Endothelial cell of umbilical vein (primary cell): ENCODE data around the gene MALRD1. TPM values are rescaled to one million over a fixed set of nuclear protein-coding genes. Genes with fewer than 3 reads are reported as not detected.

Experiments used
- BruUV-seq: library from RNA; stranded (reverse); fragments of 400-500 nt; replicated peaks from 2 replicates; lab custom pipeline; 2021; lab: Mats Ljungman, UMichigan
- CTCF ChIA-PET: fragments of 300-600, 350-600 bp; sonication (Branson Sonifier 250); formaldehyde crosslinking; loops from one replicate; lab custom pipeline; 2021; ENCODE audit warnings: antibody characterized with exemption, inconsistent platforms; lab: Charles Lee
- POLR2A ChIA-PET: fragments of 300-600, 350-600 bp; sonication (Branson Sonifier 250); formaldehyde crosslinking; loops from one replicate; lab custom pipeline; 2021; ENCODE audit warnings: antibody characterized with exemption, inconsistent platforms; lab: Charles Lee
- DNase-seq: peaks from one replicate; pipeline ENCODE4 v3.0.0-alpha.2; 2011; ENCODE audit warnings: low read depth, low spot score
- FAIRE-seq: peaks from 2 replicates; lab custom pipeline; 2011; peaks lifted over from hg19 to GRCh38; lab: Jason Lieb, UNC
- H2AFZ ChIP-seq: 2 replicates; pipeline ENCODE4 v1.6.0; 2012; ENCODE audit warnings: low read depth, low read length, control low read depth, inconsistent platforms
- H3K27ac ChIP-seq: 2 replicates; pipeline ENCODE4 v1.5.1; 2011; ENCODE audit warnings: low read depth, mild to moderate bottlenecking, control low read depth, low read length, moderate library complexity; ENCODE audit not compliant: insufficient read depth
- H3K27me3 ChIP-seq, 2 experiments: 2 replicates each; pipeline versions ENCODE4 v1.6.0 to v1.6.1; 2011; ENCODE audit warnings: low read length in 2 of 2, mixed read lengths in 1 of 2; ENCODE audit not compliant: control insufficient read depth in 2 of 2, insufficient read depth in 2 of 2
- H3K36me3 ChIP-seq, 2 experiments: 2 replicates in 1 of 2; 3 replicates in 1 of 2; pipeline ENCODE4 v1.5.1; 2011; ENCODE audit warnings: low read length in 2 of 2, mild to moderate bottlenecking in 1 of 2, moderate library complexity in 1 of 2; ENCODE audit not compliant: control insufficient read depth in 2 of 2, insufficient read depth in 2 of 2; ENCODE audit errors: extremely low read depth in 1 of 2
- H3K4me1 ChIP-seq: 3 replicates; pipeline ENCODE4 v1.5.1; 2011; ENCODE audit warnings: mild to moderate bottlenecking, low read length; ENCODE audit not compliant: control insufficient read depth, insufficient read depth; ENCODE audit errors: extremely low read depth
- H3K4me2 ChIP-seq: 2 replicates; pipeline ENCODE4 v1.6.1; 2011; ENCODE audit warnings: low read length, control low read depth, mixed read lengths; ENCODE audit not compliant: insufficient read depth
- H3K4me3 ChIP-seq, 3 experiments: fragments of 200-600 bp in 1 of 3; sonication (generic), shearing (Covaris generic) in 1 of 3; replicated peaks in 1 of 3; 2 replicates each; pipeline ENCODE4 v1.5.1; 2011 to 2016; ENCODE audit warnings: control low read depth in 3 of 3, low read length in 3 of 3, mild to moderate bottlenecking in 2 of 3, inconsistent platforms in 1 of 3, low read depth in 1 of 3, moderate library complexity in 1 of 3; ENCODE audit not compliant: insufficient read depth in 1 of 3
- H3K79me2 ChIP-seq: 2 replicates; pipeline ENCODE4 v1.6.0; 2012; ENCODE audit warnings: low read length, inconsistent platforms; ENCODE audit not compliant: control insufficient read depth, insufficient read depth
- H3K9ac ChIP-seq: replicated peaks from 2 replicates; pipeline ENCODE3; 2011; ENCODE audit warnings: low read length, control low read depth; ENCODE audit not compliant: insufficient read depth; ENCODE audit errors: extremely low read depth
- H3K9me1 ChIP-seq: replicated peaks from 3 replicates; pipeline ENCODE4 v1.6.0; 2011; ENCODE audit warnings: mild to moderate bottlenecking, low read length; ENCODE audit not compliant: control insufficient read depth, insufficient read depth; ENCODE audit errors: extremely low read depth
- H3K9me3 ChIP-seq: replicated peaks from 2 replicates; pipeline ENCODE4 v1.5.1; 2012; ENCODE audit warnings: low read length, inconsistent platforms; ENCODE audit not compliant: control insufficient read depth, insufficient read depth
- H4K20me1 ChIP-seq: replicated peaks from 2 replicates; pipeline ENCODE3; 2011; ENCODE audit warnings: mild to moderate bottlenecking, low read length; ENCODE audit not compliant: control insufficient read depth, insufficient read depth; ENCODE audit errors: extremely low read depth
- CTCF ChIP-seq, 2 donors: IDR thresholded peaks; 1 replicate in 1 of 2; 2 replicates in 1 of 2; pipeline ENCODE4 v1.5.1; 2011; ENCODE audit warnings: low read length in 2 of 2, mild to moderate bottlenecking in 2 of 2, moderate library complexity in 2 of 2, control low read depth in 1 of 2, inconsistent platforms in 1 of 2, low read depth in 1 of 2; ENCODE audit not compliant: insufficient read depth in 1 of 2; ENCODE audit errors: extremely low read depth in 1 of 2
- EZH2 ChIP-seq: IDR thresholded peaks from 2 replicates; pipeline ENCODE4 v1.6.1; 2012; ENCODE audit warnings: borderline replicate concordance, low read depth, mild to moderate bottlenecking, moderate library complexity, low read length, inconsistent platforms; ENCODE audit not compliant: severe bottlenecking
- FOS ChIP-seq: IDR thresholded peaks from 2 replicates; pipeline ENCODE4 v1.6.1; 2011; ENCODE audit warnings: mild to moderate bottlenecking, low read length, moderate library complexity, borderline replicate concordance; ENCODE audit not compliant: insufficient read depth
- JUN ChIP-seq: IDR thresholded peaks from 2 replicates; pipeline ENCODE4 v1.6.1; 2011; ENCODE audit warnings: borderline replicate concordance, low read depth; ENCODE audit not compliant: insufficient read length, insufficient read depth
- MYC ChIP-seq: IDR thresholded peaks from one replicate; pipeline ENCODE4 v1.6.1; 2011; ENCODE audit warnings: mild to moderate bottlenecking, low read depth, low read length
- POLR2A ChIP-seq: IDR thresholded peaks from 2 replicates; pipeline ENCODE4 v1.6.1; 2012; ENCODE audit warnings: low read depth, mild to moderate bottlenecking, control low read depth, low read length
- POLR2AphosphoS5 ChIP-seq: IDR thresholded peaks from 2 replicates; pipeline ENCODE4 v1.6.1; 2012; ENCODE audit warnings: low read depth, mild to moderate bottlenecking, control low read depth, low read length, moderate library complexity; ENCODE audit not compliant: insufficient read depth
- dilution Hi-C: fragments of 300-500 bp; cut with MboI; formaldehyde crosslinking; loops from one replicate; pipeline ENCODE4 v1.15.0; 2019; ENCODE audit warnings: low sequenced_read_pairs; ENCODE audit not compliant: extremely low pct_ligation_motif_present
- intact Hi-C: fragments of 100-400 bp; cut with micrococcal nuclease; formaldehyde crosslinking; loops from one replicate; pipeline ENCODE4 v1.10.0; 2022
- polyA plus RNA-seq, 4 experiments: library from polyadenylated mRNA; depleted of rRNA in 3 of 4; stranded (reverse) in 3 of 4; unstranded in 1 of 4; fragments of >200 nt; gene quantifications; 2 replicates each; pipeline versions ENCODE4 v1.2.1 to v1.2.3, GENCODE V29; 2011 to 2012; ENCODE audit warnings: missing spikeins in 1 of 4
- total RNA-seq: library from RNA; stranded (reverse); gene quantifications from 2 replicates; pipeline ENCODE4 v1.2.3, GENCODE V29; 2021
- TF ChIP-seq, protein P1 (sequence below): IDR thresholded peaks from 2 replicates; pipeline ENCODE4 v1.6.1; 2011; ENCODE audit not compliant: insufficient read depth, insufficient read length

The MALRD1 gene
- total and polyA plus RNA-seq, 2 donors (not counting 3 experiments of a cell fraction or from before 2014, with no cell fraction given) = not detected

- Histone ChIP-seq H3K79me2 (no peaks in the 10 kb centered on the region), H2AFZ (no peak overlapping the region), H3K36me3 (no peaks in the 10 kb centered on the region), H3K9me1 (no peaks in the 10 kb centered on the region), H3K4me3 (no peak overlapping the region), H3K4me1 (no peaks in the 10 kb centered on the region), H3K27ac (no peak overlapping the region), H3K4me2 (no peak overlapping the region), H3K9me3 (no peaks in the 10 kb centered on the region), H3K27me3 (no peaks in the 10 kb centered on the region), H3K9ac (no peak overlapping the region), H4K20me1 (no peaks in the 10 kb centered on the region)
- BruUV-seq = no TSS peak
- ChIA-PET POLR2A (no interaction called here), CTCF (no interaction called here)
- no peak for DNase-seq
- TF ChIP-seq FOS (no peak), CTCF (IDR thresholded peaks at IDR 0.05; ENCODE audit: extremely low read depth in 1 of 2, insufficient read depth in 1 of 2, low read depth in 1 of 2, low read length in 2 of 2) (no peak), JUN (no peak), POLR2A (no peak), MYC (no peak), EZH2 (no peak), POLR2AphosphoS5 (no peak)
- TF ChIP-seq, protein P1, sequence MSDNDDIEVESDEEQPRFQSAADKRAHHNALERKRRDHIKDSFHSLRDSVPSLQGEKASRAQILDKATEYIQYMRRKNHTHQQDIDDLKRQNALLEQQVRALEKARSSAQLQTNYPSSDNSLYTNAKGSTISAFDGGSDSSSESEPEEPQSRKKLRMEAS = no peak
- intact Hi-C loops = no loop called here
- no peak for FAIRE-seq
- dilution Hi-C loops = no loop called here
These were observed 360.3 kb downstream of the MALRD1 start for GRCh38 chr10:19408924-19409323.
